ENCODE data around the gene FAF1.

- TF ChIP-seq CTCF (IDR thresholded peaks at IDR 0.05) (no peak), POLR2A (IDR thresholded peaks at IDR 0.05) (no peak)
These were observed 11.0 kb upstream of the FAF1 start for GRCh38 chr1:50970931-50971582.
